HUES6 (cell line): ENCODE results near the gene SCYGR1.
"Not testable (repeated sequence)": the region's sequence is repeated elsewhere in the genome, so short reads cannot be mapped to it uniquely, and the experiment has no call there.

Source experiments
- H3K27ac ChIP-seq: 2 replicates; pipeline ENCODE4 v1.7.0; 2013; ENCODE audit warnings: low read depth, mild to moderate bottlenecking, low read length, inconsistent platforms
- H3K27me3 ChIP-seq: 2 replicates; pipeline ENCODE4 v1.6.1; 2013; ENCODE audit warnings: low read length; ENCODE audit not compliant: control insufficient read depth, insufficient read depth
- H3K36me3 ChIP-seq: 2 replicates; pipeline ENCODE4 v1.6.1; 2013; ENCODE audit warnings: low read length; ENCODE audit not compliant: control insufficient read depth, insufficient read depth
- H3K4me1 ChIP-seq: 2 replicates; pipeline ENCODE4 v1.6.1; 2013; ENCODE audit warnings: low read length; ENCODE audit not compliant: control insufficient read depth, insufficient read depth
- H3K4me3 ChIP-seq: 2 replicates; pipeline ENCODE4 v1.5.1; 2013; ENCODE audit warnings: low read depth, low read length
- H3K9ac ChIP-seq: one replicate; pipeline ENCODE4 v1.6.1; 2013; ENCODE audit warnings: mild to moderate bottlenecking, low read length
- H3K9me3 ChIP-seq: 2 replicates; pipeline ENCODE4 v1.6.1; 2013; ENCODE audit warnings: low read depth, low read length; ENCODE audit not compliant: control insufficient read depth, insufficient read depth

Gene SCYGR1

DNA sequence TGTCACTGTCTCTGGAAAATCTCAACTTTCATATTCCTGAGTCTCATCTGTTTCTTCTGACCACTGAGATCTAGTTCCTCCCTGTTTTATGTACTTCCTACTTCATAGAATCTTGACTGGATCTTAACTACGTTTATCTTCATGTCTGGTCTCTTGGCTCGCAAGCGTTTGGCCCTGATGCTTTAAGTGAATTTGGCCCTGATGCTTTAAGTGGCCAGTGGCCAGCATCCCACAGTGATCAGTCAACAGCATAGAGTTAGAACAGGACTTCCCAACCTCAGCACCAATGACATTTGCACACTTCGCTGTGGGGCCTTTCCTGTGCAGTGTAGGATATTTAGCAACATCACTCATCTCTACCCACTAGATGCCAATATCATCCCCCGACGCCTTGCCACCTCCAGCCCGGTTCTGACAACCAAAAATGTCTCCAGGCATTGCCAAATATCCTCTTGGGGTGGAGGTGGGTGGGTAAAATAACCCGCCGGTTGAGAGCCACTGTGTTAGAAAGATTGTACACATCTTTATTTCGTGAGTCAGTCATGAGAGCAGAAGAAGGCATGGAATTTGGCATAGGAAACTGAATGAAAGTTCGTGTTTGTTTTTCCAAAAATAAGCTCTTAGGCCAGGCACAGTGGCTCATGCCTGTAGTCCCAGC lies 20.9 kb downstream of the SCYGR1 start:
- Histone ChIP-seq H3K36me3 (no peaks in the 10 kb centered on the region), H3K9me3 (no peaks in the 10 kb centered on the region), H3K9ac (no peak overlapping the region), H3K27ac (no peak overlapping the region), H3K4me3 (no peak overlapping the region), H3K4me1 (no peaks in the 10 kb centered on the region), H3K27me3 (no peaks in the 10 kb centered on the region)

DNA sequence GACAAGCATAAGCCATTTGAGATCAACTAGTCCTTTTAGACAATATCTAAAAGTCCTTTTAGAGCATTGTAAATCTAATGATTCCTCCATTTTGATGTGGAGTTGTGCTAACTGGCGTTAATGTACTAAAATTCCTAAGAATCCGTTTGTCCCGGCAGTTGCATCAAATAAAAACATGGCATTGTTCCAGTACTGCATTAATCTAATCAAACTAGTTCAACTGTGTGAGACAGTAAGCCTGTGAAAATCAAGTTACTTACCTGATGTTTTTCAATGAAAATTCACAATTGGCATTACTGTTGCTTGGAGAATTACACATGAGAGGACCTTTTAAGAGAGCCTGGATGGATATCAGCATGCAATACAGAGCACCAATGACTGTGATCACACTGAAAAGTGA lies 21.9 kb downstream of the SCYGR1 start:
- Histone ChIP-seq H3K4me1 (no peaks in the 10 kb centered on the region), H3K9ac (no peak overlapping the region), H3K27ac (no peak overlapping the region)

DNA sequence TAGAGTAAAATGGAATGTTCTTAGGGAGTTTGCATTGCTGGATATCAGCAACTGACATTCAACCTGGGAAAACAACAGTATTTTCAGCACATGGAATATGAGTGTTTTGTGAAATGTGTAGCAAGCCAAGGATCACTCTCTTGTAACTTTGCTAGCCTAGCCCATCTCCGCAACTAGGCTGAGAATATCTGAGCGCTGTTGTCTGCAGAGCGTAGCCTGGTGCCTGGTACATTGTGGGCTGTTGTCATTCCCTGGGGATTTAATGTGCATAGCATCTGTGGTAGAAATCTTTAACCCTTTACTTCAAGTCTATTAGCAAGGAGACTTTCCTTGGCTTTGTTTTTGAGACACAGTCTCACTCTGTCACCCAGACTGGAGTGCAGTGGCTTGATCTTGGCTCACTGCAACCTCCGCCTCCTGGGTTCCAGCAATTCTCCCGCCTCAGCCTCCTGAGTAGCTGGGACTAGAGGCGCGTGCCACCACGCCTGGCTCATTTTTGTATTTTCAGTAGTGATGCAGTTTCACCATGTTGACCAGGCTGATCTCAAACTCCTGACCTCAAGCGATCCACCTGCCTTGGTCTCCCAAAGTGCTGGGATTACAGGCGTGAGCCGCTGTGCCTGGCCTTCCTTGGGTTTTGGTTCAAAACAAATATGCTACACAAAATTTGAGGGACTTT lies 23.0 kb downstream of the SCYGR1 start:
- H3K36me3 ChIP-seq, H3K27me3 ChIP-seq, H3K4me1 ChIP-seq, H3K9ac ChIP-seq, H3K9me3 ChIP-seq, H3K27ac ChIP-seq, H3K4me3 ChIP-seq: not testable (repeated sequence)

More for the DNA sequence above, 21.9 kb downstream of the SCYGR1 start:
- Histone ChIP-seq H3K27me3 (no peaks in the 10 kb centered on the region), H3K4me3 (no peak overlapping the region), H3K9me3 (no peaks in the 10 kb centered on the region), H3K36me3 (peaks cover 2% of the 10 kb centered on the region; the same call in 1 of the 2 replicates)

DNA sequence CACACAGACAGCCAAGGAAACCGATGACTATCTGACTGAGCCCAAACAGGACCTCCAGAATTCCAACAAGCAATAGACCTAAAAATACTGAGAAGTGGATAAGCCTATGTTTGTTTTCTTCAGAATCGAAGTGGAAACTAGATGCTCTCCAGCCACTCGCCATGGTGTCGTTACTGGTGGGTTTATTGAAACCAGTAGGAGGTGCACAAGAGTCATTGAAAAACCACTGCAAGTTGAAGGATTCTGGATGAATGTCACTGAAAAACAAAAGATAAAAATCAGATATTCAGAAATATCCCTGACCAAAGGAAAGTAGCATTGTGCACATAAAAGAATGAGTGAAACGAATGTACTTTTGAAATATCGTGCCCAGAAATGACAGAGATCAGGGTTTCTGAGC lies 24.0 kb downstream of the SCYGR1 start:
- H3K36me3 ChIP-seq: peaks cover 15% of the 10 kb centered on the region
- H3K9me3 ChIP-seq: no peaks in the 10 kb centered on the region
- H3K4me1 ChIP-seq: no peaks in the 10 kb centered on the region
- no peak overlapping the region for H3K27ac ChIP-seq
- H3K4me3 ChIP-seq: no peak overlapping the region
- H3K27me3 ChIP-seq: no peaks in the 10 kb centered on the region
- H3K9ac ChIP-seq: no peak overlapping the region

DNA sequence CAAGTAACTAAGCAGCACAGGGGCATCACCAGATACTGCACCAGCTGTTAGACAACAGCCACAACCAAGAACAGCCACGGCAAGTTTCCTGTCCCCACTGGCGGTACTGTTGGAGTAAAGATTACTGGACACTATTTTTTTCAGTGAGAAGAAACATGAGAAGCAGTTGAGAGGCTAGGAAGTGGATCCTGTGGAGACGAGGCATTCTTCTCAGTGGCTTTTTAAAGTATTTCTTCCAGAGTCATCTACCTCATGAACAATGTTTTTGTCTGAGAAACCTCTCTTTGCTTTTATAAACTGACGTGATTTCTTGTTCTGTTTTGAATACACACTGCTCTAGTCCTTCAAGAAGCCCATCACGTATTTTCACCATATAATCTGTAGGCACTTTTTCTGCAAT lies 27.4 kb downstream of the SCYGR1 start:
- Histone ChIP-seq H3K36me3 (peaks cover 49% of the 10 kb centered on the region), H3K4me3 (no peak overlapping the region), H3K4me1 (no peaks in the 10 kb centered on the region), H3K27me3 (no peaks in the 10 kb centered on the region), H3K27ac (no peak overlapping the region), H3K9me3 (no peaks in the 10 kb centered on the region), H3K9ac (no peak overlapping the region)

DNA sequence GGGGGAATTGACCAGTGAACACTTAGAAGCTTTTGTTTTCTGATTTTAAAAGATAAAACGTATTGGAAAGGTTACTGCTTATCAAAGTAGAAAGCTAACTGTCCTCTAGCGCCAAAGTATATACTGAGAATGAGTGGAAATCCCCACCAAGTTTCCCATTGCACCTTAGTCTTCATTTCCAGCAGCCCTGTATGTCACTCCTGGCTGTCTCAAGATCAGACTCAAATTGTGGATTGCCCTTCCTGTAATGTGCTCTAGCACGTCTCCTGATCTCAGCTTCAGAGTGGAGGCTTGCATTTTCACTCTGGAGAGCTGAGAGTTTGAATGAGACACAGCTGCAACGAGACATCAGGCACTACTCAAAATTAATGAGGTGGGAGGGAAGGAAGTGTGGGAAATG lies 36.1 kb downstream of the SCYGR1 start:
- no peak overlapping the region for H3K27ac ChIP-seq
- H3K36me3 ChIP-seq: peaks cover 23% of the 10 kb centered on the region
- H3K9me3 ChIP-seq: no peaks in the 10 kb centered on the region
- no peaks in the 10 kb centered on the region for H3K27me3 ChIP-seq
- H3K4me3 ChIP-seq: no peak overlapping the region
- no peak overlapping the region for H3K9ac ChIP-seq
- peaks cover 3% of the 10 kb centered on the region; the same call in 1 of the 2 replicates for H3K4me1 ChIP-seq

DNA sequence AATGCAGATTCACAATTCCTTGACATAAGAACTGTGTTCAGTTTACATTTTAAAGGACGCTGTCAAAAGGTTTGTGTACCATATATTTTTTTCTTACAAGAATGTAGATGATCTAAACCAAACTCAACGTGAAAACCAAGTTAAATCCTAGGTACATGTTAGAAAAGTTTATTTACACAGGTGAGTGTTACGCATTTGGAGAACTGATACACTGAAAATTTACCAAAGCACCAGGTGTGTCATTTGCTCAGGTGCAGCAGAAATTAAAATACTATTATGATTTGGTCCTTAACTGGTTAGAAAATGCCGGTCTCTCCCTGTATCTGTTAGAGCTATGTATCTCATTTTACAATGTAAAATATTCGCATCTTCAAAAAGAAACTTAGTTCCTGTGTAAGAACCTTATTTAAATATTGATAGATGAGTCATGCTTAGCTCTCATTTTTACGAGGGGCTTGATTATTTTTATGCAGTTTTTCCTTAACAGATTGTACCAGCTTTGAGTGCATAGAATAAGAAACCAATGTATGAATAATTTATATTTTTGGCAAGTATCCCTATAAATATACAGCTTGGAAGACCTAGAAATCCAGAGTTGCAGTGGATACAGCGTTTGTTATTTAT lies 37.6 kb downstream of the SCYGR1 start:
- no peaks in the 10 kb centered on the region for H3K9me3 ChIP-seq
- H3K27ac ChIP-seq: no peak overlapping the region

DNA sequence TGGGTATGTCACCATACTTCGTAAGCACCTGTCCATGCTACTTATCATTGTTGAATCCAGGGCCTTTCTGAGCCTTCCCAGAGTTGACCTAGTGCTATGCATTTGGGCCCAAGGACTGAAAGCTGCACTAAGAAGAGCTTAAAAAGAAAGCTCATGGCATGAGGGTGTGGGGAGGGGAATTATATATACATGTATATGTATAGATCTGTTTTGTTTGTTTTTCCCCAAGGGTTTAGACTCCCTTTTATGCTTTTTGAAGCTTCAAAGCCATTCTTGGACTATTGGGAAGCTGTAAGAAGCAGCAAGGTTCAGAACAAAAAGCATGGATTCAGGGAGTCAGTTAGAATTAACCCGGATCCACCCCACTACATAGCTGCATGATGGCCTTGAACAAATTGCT lies 39.4 kb downstream of the SCYGR1 start:
- no peaks in the 10 kb centered on the region for H3K9me3 ChIP-seq
- no peak overlapping the region for H3K9ac ChIP-seq
- no peak overlapping the region for H3K4me3 ChIP-seq
- peaks cover 3% of the 10 kb centered on the region; the same call in 1 of the 2 replicates for H3K4me1 ChIP-seq
- no peak overlapping the region for H3K27ac ChIP-seq
- peaks cover 15% of the 10 kb centered on the region for H3K36me3 ChIP-seq
- H3K27me3 ChIP-seq: no peaks in the 10 kb centered on the region

More for the DNA sequence above, 37.6 kb downstream of the SCYGR1 start:
- H3K27me3 ChIP-seq: no peaks in the 10 kb centered on the region
- no peak overlapping the region for H3K9ac ChIP-seq
- H3K36me3 ChIP-seq: peaks cover 14% of the 10 kb centered on the region
- no peak overlapping the region for H3K4me3 ChIP-seq
- H3K4me1 ChIP-seq: peaks cover 3% of the 10 kb centered on the region; the same call in 1 of the 2 replicates

DNA sequence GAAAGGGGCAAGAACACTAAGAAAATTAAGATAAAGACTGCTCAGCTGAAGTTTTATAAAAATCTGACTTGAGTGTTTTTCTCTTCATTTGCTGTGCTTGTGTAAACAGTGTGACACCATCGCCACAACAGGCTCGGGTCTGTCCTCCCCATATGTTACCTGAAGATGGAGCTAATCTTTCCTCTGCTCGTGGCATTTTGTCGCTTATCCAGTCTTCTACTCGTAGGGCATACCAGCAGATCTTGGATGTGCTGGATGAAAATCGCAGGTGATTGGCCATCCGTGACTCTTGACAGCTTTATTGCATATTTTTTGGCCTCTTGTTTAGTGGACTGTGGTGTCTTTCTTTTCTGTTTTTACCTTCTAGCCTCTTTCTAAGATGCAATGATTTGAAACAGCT lies 40.6 kb downstream of the SCYGR1 start:
- peaks cover 26% of the 10 kb centered on the region for H3K36me3 ChIP-seq
- H3K9ac ChIP-seq: no peak overlapping the region
- no peak overlapping the region for H3K27ac ChIP-seq

DNA sequence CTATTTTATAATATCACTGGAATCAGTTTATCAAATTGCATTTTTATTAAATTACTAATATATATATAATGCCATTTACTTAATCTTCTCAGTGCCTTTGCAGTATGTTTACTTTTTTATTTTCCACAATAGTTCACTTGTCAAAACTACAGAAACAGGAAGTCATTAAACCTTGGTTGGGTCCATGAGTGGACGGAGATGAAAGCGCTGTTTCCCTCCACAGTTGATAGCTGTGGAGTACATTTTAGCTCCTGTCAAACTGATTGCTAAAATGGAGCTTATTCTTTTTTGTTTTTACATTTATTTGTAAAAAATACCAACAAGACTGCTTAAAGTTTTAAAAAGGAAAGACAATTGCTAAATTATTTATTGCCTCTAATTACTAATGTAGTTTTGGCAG lies 43.5 kb downstream of the SCYGR1 start:
- H3K36me3 ChIP-seq: peaks cover 45% of the 10 kb centered on the region
- H3K4me3 ChIP-seq: no peak overlapping the region
- H3K27ac ChIP-seq: no peak overlapping the region; the same call in 1 of the 2 replicates
- no peaks in the 10 kb centered on the region for H3K27me3 ChIP-seq
- no peaks in the 10 kb centered on the region for H3K4me1 ChIP-seq
- no peaks in the 10 kb centered on the region for H3K9me3 ChIP-seq
- no peak overlapping the region for H3K9ac ChIP-seq

More for the DNA sequence above, 40.6 kb downstream of the SCYGR1 start:
- no peaks in the 10 kb centered on the region for H3K9me3 ChIP-seq
- no peak overlapping the region for H3K4me3 ChIP-seq
- no peaks in the 10 kb centered on the region for H3K4me1 ChIP-seq
- H3K27me3 ChIP-seq: no peaks in the 10 kb centered on the region

DNA sequence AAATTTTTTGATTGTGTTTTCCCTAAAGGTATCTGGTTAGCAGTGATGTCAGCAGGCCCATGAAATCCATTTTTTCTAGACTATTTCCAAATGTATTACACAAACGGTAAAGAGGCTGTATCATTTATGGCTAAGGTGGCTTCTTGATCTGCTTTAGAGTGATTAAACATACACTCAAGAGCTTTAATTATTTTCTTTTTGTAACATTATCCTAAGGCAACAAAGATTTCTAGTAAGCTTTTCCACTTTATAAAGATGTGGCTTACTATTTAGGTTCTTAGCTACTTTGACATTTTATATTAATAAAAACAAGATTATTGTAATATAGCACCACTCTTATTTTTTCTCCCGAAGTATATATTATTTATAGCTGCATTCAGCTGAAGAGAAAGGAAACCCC lies 46.2 kb downstream of the SCYGR1 start:
- Histone ChIP-seq H3K9me3 (no peaks in the 10 kb centered on the region), H3K4me1 (no peaks in the 10 kb centered on the region), H3K27me3 (no peaks in the 10 kb centered on the region), H3K36me3 (peaks cover 50% of the 10 kb centered on the region), H3K27ac (no peak overlapping the region), H3K4me3 (no peak overlapping the region), H3K9ac (no peak overlapping the region)
